Endometrium (tissue), 2 donors: ENCODE data around the gene CADPS.
A peak's percentile ranks its signal among the peaks of the same experiment; 100 is the strongest.

Experiments used
- FAIRE-seq: peaks from 2 replicates; lab custom pipeline; 2012; peaks lifted over from hg19 to GRCh38; lab: Jason Lieb, UNC
- donor health status: control.
- donor health status: control.

Gene CADPS

DNA sequence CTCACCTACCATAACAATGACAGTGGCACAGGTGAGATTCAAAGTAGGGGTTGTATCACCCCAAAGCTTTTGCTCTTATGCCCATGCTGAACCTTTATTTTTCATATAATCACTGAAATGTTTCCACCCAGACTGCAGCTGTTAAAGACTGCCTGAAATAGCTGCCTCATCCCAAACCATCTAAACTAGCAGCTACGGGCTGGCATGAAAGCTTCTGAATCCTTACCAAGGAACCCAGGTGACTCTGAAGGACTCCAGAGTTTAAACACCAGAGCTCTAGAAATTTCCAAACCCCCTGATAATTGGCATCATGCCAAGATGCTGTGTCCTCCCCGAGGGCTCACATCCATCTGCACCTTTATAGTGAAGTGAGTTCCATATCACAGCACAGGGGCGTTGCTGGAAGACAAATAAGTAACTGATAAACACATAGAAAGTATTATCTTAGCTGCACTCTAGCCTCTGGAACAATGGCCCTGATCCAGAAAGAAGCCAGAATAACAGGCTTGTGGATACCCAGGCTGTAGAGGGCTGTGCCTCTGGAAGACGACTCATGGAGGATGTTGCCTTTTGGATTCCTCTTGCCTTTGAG lies 238.9 kb downstream of the CADPS start:
- no peak for FAIRE-seq

- no peak for FAIRE-seq
Observed at GRCh38 chr3:62632510-62633294, 242.5 kb downstream of the CADPS start.

DNA sequence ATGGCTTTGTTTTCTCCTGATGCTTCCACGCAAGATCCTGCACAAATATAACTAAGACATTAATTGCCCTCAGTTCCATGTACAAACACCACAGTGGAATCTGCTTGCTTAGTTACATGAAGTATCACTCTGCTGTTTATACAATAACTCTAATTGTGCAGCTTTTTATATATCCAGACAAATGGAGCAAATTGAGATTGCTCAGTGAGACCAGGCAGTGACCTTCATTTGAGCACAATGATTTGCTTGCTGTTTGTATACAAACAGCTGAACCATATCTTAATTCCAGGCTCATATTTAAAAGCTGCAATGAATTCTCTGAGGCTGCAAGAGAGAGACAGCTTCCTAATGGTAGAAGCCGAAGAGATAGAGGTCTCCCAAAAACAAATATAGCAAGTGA lies 243.7 kb downstream of the CADPS start:
- FAIRE-seq = no peak

DNA sequence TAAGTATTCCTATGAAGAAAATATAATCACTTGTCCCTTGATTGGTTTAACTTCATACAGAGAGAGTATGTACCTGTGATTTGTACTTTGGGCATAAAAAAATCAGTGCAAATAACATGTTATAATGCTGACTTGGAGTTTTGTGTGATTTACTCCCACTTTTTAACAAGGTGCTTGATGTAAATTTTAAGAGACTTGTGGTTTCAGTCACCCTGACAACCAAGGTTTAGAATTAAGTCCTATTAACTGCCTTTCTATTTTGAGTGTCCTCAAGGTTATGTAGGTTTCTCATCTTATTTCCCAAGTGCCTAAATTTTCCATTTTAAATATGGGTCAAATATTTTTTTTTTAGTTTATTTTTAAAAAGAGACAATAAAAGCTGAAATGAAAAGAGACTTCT lies 244.6 kb downstream of the CADPS start:
- FAIRE-seq = no peak

GRCh38 chr3:62625268-62625667 lies 249.9 kb downstream of the CADPS start:
- FAIRE-seq = no peak

- FAIRE-seq = no peak
Observed at GRCh38 chr3:62624185-62624584, 251.0 kb downstream of the CADPS start.

- FAIRE-seq = peak; percentile 59
Observed at GRCh38 chr3:62622553-62623174, 252.6 kb downstream of the CADPS start.

- FAIRE-seq = no peak
Observed at GRCh38 chr3:62621925-62622324, 253.3 kb downstream of the CADPS start.

DNA sequence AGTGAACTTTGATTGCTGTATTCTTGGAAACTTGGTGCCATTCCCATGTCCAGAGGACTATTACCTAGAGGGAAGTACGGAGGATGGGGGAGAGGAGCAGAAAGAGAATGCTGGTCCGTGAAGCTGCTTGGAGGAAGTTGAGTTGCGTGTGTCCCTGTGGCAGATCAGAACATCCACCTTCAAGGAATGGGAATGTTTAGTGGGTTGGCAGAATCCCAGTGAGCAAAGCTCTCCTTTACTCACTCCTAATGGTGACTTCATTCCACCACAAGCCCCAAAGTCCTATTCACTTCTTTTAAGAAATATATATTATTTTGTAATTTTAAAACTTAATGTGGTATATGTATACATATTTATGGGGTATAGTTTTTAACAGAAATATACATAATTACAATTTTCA lies 254.0 kb downstream of the CADPS start:
- FAIRE-seq = no peak

- FAIRE-seq = no peak
Observed at GRCh38 chr3:62615258-62615849, 259.9 kb downstream of the CADPS start.

DNA sequence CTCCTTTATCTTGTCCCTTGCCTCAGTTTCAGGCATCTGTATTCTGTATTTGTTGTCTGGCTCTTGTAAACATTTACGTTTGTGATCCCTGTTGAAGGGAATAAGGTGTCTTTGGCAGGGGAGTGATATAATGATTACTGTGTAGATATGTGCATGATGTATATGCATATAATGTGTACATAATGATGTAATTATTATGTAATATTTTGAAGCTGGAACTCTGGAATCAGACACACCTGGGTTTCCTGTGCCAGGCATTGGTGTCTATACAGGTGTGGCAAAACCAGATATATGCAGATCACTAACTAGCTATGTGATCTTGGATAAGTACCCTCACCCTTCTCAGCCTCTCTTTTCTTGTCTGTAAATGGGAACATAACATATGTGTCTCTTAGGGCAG lies 260.7 kb downstream of the CADPS start:
- FAIRE-seq = no peak

- FAIRE-seq = no peak
Observed at GRCh38 chr3:62611541-62612240, 263.5 kb downstream of the CADPS start.

DNA sequence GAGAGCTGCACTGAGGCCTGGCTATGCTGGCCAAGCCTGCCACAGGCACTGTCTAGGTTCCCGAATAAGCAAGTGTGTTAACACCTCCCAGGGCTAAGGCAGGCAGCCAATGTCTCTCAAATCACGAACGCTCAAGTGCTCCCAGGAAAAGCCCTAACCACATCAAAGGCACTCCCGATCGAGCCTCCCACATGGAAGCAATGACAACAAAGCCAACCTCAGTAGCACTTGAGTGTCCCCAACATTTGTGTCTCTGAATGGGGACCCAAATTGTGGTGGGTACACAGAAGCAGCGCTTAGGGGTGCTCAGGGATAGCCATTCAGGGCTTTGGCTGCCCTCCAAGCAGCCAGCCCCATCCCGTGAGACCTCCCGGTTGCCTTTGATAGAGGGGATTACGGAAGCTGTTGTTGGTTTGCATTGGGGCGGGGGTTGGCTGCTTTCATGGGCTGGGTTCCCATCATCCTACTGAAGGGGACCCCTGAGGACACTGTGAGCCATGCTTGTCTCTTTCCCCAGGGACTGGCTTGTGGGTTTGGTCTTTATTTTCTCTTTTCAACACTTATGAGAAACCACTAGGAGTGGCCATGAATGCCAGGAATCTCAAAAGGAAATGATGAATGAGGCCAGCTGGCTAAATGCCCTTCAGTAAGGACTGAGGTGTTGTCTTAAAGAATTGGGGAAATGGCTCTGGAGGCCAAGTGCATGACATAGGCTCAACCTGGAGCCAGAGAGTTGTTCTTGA lies 267.8 kb downstream of the CADPS start:
- no peak for FAIRE-seq

DNA sequence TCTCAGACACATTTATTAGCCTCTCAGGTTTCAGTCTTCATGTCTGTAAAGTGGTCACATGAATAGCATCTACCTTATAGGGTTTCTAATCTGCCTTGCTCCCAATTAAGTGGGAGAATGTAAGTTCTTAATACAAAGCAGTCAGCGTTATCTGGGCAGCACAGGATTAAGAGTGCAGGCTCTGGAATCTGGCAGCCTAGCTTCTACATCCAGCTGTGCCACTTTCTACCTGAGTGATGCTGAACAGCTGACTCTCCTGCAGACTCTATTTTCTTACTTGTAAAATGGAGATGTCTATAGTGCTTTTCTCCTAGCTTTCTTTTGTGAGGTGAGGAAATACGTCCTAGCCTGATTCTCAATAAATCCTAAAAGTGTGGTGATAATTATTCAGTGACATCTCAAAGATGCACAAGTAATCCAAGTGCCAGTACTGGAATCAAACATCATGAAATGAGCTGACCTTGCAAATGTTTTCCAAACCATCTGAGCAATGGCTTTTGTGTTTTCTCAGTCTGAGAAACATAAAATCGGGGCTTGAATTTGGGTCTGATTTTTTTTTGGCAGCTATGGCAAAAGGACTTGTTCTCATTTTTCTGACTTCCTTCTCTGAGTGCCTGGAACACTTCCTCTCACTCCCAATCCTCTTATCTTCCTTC lies 269.7 kb downstream of the CADPS start:
- no peak for FAIRE-seq

GRCh38 chr3:62604751-62605351 lies 270.4 kb downstream of the CADPS start:
- no peak for FAIRE-seq

DNA sequence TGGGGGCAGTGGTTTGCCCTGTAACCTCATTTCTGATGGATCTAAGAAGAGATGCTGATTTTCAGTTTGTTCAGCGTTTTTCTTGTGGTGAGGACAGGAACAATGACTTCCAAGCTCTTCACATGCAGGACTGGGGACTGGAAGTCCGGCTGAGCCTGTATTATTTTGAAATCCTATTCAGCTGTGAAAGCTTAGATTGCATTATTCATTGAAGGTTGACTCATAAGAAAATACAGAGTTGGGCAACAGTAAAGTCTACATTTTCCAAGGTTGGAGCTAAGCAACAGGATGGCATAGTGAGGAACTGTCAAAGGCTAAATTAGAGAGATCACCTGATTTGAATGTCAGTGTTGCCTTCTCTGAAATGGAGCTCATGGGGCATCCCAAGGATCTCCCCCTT lies 270.9 kb downstream of the CADPS start:
- FAIRE-seq = no peak

- no peak for FAIRE-seq
Observed at GRCh38 chr3:62602987-62603386, 272.2 kb downstream of the CADPS start.

DNA sequence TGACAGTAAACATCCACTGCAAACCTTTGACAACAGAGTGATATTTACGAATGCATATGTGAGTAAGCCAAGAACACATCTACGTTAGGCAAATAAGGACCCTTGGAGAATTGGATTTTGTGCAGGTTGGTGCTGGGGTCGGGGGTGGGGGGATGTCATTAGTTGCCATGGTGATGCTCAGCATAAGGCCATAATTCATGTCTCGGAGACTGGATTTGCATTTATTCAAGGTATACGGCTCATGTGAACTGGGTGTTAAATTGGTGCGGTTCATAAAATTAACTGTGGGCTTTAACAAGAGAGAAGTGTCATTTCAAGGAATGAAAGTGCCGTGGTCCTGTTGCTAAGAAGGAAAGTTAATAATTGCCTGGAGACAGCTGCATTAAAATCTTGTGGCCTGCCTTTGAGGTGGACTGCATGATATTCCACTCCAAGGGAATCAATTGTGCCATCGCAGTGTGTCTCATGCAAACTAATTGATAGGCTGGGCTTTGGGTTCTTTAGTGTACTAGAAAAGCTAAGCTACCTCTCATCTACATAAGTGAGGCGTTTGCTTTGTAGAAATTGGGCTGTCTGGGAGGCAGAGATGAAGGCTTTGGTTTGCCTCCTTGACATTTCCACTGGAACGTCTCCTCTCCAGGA lies 273.0 kb downstream of the CADPS start:
- FAIRE-seq = no peak

- FAIRE-seq = no peak
Observed at GRCh38 chr3:62601238-62602070, 273.8 kb downstream of the CADPS start.
